ENCODE measurements around the gene KDM6B. TPM values are rescaled to one million over a fixed set of nuclear protein-coding genes. Genes with fewer than 3 reads are reported as not detected.

The KDM6B gene
- total RNA-seq, 2 donors from 2014 or later: 21.0 to 29.0 TPM

- DNase-seq (ENCODE audit: low spot score): no peak
- intact Hi-C loops (cut with DNase I): no loop called here
These were observed 4.4 kb downstream of the KDM6B start for GRCh38 chr17:7838090-7839075.

- intact Hi-C loops (cut with DNase I): no loop called here
- no peak for DNase-seq (ENCODE audit: low spot score)
These were observed 5.3 kb downstream of the KDM6B start for GRCh38 chr17:7839190-7839875.

- intact Hi-C loops (cut with DNase I): no loop called here
- DNase-seq (ENCODE audit: low spot score): no peak
These were observed 5.9 kb downstream of the KDM6B start for GRCh38 chr17:7839876-7840261.

- DNase-seq (ENCODE audit: low spot score): no peak
- intact Hi-C loops (cut with DNase I): no loop called here
These were observed 6.4 kb downstream of the KDM6B start for GRCh38 chr17:7840441-7840840.

- intact Hi-C loops (cut with DNase I): no loop called here
- no peak for DNase-seq (ENCODE audit: low spot score)
These were observed 6.9 kb downstream of the KDM6B start for GRCh38 chr17:7840875-7841274.

DNA sequence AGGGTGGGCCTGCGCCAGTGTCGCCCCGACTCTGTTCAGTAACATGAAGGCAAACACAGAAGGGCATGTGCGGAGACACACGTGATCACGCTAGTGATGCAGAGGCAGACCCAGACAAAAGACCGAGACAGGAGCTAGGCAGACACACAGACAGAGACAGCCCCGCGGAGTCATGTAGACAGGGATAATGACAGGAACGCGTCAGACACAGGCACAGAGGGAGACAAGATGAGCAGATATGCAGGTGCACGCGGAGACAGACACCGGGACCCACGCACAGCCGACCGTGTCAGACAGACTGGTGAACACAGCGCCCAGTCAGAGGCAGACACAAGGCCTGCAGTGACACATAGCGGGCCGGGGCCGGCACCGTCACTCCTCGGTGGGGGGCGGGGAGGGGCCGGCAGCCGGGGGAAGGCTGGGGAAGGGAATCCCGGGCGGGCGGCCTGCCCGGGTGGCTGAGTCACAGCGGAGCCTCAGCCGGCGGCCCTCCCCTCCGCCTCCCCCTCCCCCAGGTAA is 7.4 kb downstream of the KDM6B start:
- intact Hi-C loops (cut with DNase I): no loop called here
- peak; percentile 98 for DNase-seq (ENCODE audit: low spot score)

DNA sequence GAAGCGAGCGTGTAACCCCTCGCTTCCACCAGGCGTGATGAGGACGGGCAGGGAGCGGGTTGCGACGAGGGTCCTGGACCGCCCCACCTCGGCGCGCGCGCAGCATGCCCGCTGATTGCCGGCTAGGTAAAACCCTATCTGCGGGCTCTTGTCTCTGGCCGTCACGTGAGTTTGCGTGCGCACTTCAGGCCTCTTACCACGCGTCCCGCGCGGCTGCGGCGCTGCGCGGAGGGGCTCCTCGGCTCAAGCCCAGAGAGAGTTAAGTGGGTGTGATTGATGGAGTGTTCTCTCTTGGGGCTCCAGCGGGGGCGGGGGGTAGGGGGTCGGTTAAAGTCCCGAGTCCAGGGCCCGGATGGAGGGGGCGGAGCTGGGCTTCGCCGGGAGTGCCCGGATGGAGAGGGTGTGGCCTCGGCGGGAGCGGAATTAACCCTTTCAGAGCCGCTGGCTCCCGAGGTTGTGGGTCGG is 7.9 kb downstream of the KDM6B start:
- intact Hi-C loops (cut with DNase I): no loop called here
- DNase-seq (ENCODE audit: low spot score): peak; percentile 97

DNA sequence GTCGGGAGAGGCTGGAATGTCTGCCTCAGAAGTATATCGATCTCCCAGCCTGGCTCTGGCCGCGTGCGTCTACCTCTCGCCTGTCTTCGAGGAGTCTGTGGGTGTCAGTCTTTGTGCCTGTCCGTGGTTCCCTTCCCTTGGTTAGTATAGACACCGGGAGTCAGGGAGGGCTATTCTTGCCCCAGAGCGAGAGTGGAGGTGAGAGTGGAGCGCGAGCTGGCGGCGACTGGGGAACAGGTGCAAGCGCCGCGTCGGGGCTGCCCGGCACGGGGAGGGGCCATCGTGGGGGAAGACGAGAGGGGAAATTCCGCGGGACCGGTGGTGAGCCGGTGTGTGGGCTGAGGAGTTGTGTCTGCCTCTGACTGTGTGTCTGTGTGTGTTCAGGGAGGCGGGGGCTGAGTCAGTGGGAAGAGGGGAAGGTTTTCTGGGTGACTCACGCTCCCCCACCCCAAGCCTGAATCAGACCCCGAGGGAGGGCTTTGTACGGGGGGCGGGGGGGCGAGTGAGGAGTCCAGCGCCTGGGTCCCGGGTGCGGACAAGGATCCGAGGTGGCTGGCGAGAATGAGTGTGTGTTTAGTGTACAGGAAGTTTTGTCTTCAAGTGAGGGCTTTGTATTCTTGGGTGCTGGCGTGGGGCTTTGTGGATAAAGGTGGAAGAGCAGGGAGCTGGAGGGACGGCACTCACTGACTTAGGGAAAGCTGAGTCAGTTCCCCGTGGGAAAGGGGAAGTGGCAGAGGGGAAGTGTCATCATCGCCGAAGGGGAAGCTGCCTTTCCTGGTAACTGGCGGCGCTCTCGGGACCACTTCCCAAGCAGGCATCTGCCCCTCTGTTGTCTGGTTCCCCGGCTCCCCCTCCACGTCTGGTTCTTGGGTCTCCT is 8.6 kb downstream of the KDM6B start:
- intact Hi-C loops (cut with DNase I): no loop called here
- peak; percentile 95 for DNase-seq (ENCODE audit: low spot score)

DNA sequence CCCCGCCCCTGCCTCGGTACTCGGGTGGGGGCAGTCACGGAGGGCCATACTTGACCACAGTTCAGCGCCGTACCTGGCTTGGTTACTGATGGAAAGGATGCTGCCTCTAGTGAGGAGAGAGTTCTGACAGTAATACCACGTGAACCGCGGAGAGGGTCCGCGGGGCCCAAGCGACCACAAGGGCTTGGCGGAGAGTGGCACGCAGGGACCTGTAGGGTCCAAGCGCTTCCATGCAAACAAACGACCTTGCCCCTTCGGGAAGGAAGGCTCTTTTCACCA is 9.2 kb downstream of the KDM6B start:
- DNase-seq (ENCODE audit: low spot score): no peak
- intact Hi-C loops (cut with DNase I): no loop called here

GRCh38 chr17:7843536-7844291 is 9.7 kb downstream of the KDM6B start:
- intact Hi-C loops (cut with DNase I): no loop called here
- DNase-seq (ENCODE audit: low spot score): peak; percentile 95

DNA sequence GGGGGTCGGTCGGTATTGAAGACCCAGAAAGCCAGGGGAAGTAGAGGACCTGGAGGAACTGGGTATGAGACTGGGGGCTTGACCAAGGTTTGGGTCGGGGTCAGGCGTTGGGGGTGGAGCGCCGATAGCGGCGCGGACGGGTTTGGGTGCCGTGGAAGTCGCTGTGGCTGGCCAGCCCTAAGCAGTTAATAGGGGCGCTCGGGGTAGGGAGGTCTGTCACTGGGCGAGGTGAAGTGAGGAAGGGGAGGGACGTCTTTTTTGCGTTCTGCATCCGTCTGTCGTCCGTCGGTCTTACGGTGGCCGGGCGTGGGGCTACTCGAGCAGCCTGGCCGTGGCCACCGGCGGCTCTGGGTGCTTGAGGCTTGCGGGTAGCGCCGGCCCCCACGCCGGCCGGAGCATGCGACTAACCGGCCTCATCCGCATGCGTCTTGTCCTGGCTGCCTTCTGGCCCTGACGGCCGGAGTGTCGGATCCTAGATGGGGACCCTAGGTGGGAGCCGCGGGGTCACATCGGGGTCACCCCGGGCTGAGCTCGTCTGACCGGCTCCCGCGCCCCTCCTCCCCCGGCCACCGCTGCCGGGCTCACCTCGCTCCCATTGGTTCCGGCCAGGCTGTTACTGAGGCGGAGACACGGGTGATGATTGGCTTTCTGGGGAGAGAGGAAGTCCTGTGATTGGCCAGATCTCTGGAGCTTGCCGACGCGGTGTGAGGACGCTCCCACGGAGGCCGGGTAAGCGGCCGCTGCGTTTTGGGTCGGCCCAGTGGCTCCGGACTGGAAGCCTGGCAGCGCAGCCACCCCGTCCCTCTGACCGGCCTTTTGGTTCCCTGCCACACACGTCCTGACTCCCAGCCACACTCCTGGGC is 10.5 kb downstream of the KDM6B start:
- peak; percentile 97 for DNase-seq (ENCODE audit: low spot score)
- intact Hi-C loops (cut with DNase I): no loop called here

GRCh38 chr17:7845359-7846062 is 11.5 kb downstream of the KDM6B start:
- no peak for DNase-seq (ENCODE audit: low spot score)
- intact Hi-C loops (cut with DNase I): no loop called here

DNA sequence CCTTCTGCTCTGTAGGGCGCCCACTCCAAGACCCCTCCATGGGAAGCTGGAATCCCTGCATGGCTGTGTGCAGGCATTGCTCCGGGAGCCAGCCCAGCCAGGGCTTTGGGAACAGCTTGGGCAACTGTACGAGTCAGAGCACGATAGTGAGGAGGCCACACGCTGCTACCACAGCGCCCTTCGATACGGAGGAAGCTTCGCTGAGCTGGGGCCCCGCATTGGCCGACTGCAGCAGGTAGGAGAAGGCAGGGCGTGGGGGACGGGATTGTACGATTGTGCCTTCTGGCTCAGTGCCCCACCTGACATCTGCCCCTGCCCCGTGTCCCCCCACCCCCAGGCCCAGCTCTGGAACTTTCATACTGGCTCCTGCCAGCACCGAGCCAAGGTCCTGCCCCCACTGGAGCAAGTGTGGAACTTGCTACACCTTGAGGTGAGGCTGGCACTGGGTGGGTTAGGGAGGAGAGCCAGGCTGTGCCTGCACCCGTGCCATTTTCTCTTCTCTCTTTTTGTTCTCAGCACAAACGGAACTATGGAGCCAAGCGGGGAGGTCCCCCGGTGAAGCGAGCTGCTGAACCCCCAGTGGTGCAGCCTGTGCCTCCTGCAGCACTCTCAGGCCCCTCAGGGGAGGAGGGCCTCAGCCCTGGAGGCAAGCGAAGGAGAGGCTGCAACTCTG is 12.2 kb downstream of the KDM6B start:
- intact Hi-C loops (cut with DNase I): no loop called here
- peak; percentile 78 for DNase-seq (ENCODE audit: low spot score)

DNA sequence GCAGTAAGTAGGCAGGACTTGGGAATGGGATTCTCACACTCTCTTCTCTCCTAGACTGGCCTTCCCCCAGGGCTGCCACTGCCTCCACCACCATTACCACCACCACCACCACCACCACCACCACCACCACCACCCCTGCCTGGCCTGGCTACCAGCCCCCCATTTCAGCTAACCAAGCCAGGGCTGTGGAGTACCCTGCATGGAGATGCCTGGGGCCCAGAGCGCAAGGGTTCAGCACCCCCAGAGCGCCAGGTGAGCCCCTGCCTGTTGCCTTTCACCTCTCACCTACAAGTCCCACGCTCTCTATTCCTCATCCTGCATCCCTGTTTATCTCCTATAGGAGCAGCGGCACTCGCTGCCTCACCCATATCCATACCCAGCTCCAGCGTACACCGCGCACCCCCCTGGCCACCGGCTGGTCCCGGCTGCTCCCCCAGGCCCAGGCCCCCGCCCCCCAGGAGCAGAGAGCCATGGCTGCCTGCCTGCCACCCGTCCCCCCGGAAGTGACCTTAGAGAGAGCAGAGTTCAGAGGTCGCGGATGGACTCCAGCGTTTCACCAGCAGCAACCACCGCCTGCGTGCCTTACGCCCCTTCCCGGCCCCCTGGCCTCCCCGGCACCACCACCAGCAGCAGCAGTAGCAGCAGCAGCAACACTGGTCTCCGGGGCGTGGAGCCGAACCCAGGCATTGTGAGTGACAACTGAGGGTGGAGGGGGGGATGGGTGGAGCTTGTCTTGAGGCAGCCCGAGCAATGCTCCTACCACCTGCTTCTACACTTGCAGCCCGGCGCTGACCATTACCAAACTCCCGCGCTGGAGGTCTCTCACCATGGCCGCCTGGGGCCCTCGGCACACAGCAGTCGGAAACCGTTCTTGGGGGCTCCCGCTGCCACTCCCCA is 13.0 kb downstream of the KDM6B start:
- DNase-seq (ENCODE audit: low spot score): peak; percentile 79
- intact Hi-C loops (cut with DNase I): no loop called here

- peak; percentile 67 for DNase-seq (ENCODE audit: low spot score)
- intact Hi-C loops (cut with DNase I): no loop called here
These were observed 14.1 kb downstream of the KDM6B start for GRCh38 chr17:7848131-7848579.

- intact Hi-C loops (cut with DNase I): no loop called here
- DNase-seq (ENCODE audit: low spot score): no peak
These were observed 14.7 kb downstream of the KDM6B start for GRCh38 chr17:7848739-7849129.

All from posterior vena cava (tissue), 2 donors.